ENCODE data around the gene NEAT1.
"Not testable (repeated sequence)": the region's sequence is repeated elsewhere in the genome, so short reads cannot be mapped to it uniquely, and the experiment has no call there.

Gene NEAT1

GRCh38 chr11:65459552-65459951 lies 37.0 kb downstream of the NEAT1 start:
- H3K4me3 ChIP-seq (ENCODE audit: low read depth, low read length), result no peak overlapping the region
- TF ChIP-seq CTCF (conservative IDR thresholded peaks at IDR 0.05; ENCODE audit: low read depth, low read length), result no peak
- DNase-seq (ENCODE audit: low read depth), result no peak

GRCh38 chr11:65465471-65465870 lies 42.9 kb downstream of the NEAT1 start:
- not testable (repeated sequence) for DNase-seq (ENCODE audit: low read depth); H3K4me3 ChIP-seq (ENCODE audit: low read depth, low read length)

GRCh38 chr11:65467306-65467705 lies 44.7 kb downstream of the NEAT1 start:
- H3K4me3 ChIP-seq (ENCODE audit: low read depth, low read length); DNase-seq (ENCODE audit: low read depth): not testable (repeated sequence)

GRCh38 chr11:65468874-65469333 lies 46.3 kb downstream of the NEAT1 start:
- TF ChIP-seq CTCF (conservative IDR thresholded peaks at IDR 0.05; ENCODE audit: low read depth, low read length), result peak; percentile 72
- DNase-seq (ENCODE audit: low read depth), result peak; percentile 66
- H3K4me3 ChIP-seq (ENCODE audit: low read depth, low read length), result no peak overlapping the region

- DNase-seq (ENCODE audit: low read depth), result no peak
- H3K4me3 ChIP-seq (ENCODE audit: low read depth, low read length), result no peak overlapping the region
- no peak for TF ChIP-seq CTCF (conservative IDR thresholded peaks at IDR 0.05; ENCODE audit: low read depth, low read length)
Measured at GRCh38 chr11:65470433-65471049, 47.9 kb downstream of the NEAT1 start.

GRCh38 chr11:65471447-65471891 lies 48.9 kb downstream of the NEAT1 start:
- TF ChIP-seq CTCF (conservative IDR thresholded peaks at IDR 0.05; ENCODE audit: low read depth, low read length), result peak; percentile 68
- DNase-seq (ENCODE audit: low read depth), result peak; percentile 87
- peak overlapping the region; percentile 15 for H3K4me3 ChIP-seq (ENCODE audit: low read depth, low read length)

GRCh38 chr11:65472588-65473277 lies 50.1 kb downstream of the NEAT1 start:
- H3K4me3 ChIP-seq (ENCODE audit: low read depth, low read length); DNase-seq (ENCODE audit: low read depth): not testable (repeated sequence)

GRCh38 chr11:65473278-65473860 lies 50.8 kb downstream of the NEAT1 start:
- no peak for TF ChIP-seq CTCF (conservative IDR thresholded peaks at IDR 0.05; ENCODE audit: low read depth, low read length)
- no peak overlapping the region for H3K4me3 ChIP-seq (ENCODE audit: low read depth, low read length)
- peak; percentile 61 for DNase-seq (ENCODE audit: low read depth)
